Activated naive CD8-positive, alpha-beta T cell treated with anti-CD3 and anti-CD28 coated beads, Interleukin-2, amount 50 U/mL, for 16 hours (primary cell): Measurements from ENCODE around the gene LRSAM1.

Experiments used
- DNase-seq: peaks from one replicate; pipeline ENCODE4 v3.0.0-alpha.2; 2020; ENCODE audit warnings: low read depth, low spot score

The LRSAM1 gene

GRCh38 chr9:127534250-127534906, 83.1 kb downstream of the LRSAM1 start:
- no peak for DNase-seq

DNA sequence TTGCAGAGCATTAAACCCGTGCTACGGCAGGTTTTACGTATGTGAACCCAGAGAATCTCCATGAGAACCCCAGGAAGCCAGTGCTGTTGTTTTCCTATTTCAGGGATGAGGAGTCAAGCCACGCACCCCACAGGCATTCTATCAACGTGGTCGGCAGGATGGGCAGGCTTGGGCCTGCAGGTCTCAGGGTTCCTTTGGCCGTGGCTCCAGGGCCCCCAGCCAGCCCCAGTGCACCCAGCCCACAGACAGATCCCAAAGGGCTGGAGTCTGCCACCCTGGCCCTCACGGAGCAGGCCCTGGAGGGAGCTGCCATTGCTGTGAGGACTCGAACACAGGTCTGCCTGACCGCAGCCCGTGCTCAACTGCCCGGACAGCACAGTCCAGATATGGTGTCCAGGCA, 83.6 kb downstream of the LRSAM1 start:
- no peak for DNase-seq

GRCh38 chr9:127535396-127535795, 84.1 kb downstream of the LRSAM1 start:
- DNase-seq, result no peak

- DNase-seq, result no peak
Observed at GRCh38 chr9:127535834-127536233, 84.5 kb downstream of the LRSAM1 start.

DNA sequence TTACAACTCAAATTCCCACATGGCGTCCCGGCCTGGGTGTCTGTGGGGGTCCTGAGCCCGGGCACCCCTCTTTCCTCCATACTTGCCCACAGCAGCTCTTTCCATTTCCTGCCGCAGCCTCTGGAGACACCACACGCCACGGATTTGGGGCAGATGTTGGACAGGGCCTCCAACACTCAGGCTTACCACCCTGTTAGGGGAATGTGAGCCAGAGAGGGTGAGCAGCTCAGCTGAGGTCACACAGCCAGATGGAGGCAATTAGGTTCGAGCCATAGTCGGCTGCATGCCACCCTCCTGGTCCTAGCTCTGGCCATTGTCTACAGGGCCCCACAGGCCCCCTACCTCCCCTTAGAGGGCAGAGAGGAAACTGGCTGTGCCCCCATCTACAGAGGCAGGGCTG, 85.2 kb downstream of the LRSAM1 start:
- DNase-seq, result no peak

DNA sequence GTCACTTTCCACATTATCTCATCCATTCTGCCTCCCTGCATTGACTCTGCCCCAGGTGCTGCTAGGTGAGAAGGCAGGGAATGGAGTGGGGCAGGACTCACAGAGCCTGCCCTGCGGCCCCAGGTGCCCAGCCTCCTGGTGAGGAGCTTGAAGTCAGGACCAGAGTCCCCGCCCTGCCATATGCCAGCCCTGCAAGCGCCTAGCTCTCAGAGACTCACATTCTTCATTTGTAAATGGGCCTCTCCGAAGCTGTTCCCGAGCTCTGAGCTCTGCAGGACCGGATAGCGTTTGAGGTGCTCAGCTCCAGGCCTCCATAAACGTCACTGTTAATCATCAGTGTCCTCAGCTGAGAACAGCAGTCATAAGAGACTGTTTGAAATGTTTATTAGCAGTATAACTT, 85.7 kb downstream of the LRSAM1 start:
- DNase-seq, result no peak

DNA sequence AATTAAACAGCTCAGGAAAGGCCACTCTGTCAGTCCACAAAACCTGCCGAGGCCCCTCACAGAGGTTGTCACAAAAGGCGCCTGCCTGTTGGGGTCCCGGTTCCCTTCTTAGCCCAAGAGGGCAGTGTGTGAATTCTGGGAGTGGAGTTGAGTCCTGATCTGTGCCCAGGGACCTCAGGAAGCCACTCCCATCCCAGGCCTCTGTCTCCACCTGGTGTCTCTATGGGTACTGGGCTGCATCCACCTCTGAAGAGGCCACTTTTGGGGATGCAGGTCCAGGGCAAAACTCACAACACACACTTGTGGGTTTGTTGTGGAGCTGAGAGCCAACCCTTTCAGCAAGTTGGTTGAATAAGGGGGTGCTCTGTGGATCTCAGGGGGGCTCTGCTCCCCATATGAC, 86.5 kb downstream of the LRSAM1 start:
- DNase-seq, result no peak

DNA sequence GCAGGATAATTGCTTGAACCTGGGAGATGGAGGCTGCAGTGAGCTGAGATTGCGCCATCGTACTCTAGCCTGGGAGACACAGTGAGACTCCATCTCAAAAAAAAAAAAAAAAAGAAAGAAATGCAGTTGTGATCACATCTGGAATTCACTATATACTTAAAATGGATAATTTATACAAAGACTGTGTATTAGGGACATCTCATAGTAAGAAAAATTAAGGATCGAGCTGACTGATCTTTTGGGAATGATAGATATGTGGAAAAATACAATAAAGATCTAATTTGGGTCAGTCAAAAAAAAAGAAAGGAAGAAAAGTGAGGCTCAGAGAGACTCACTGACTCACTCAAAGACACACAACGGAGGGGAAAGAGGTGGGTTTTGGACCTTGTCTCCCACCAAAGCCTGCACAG, 87.5 kb downstream of the LRSAM1 start:
- DNase-seq, result no peak

DNA sequence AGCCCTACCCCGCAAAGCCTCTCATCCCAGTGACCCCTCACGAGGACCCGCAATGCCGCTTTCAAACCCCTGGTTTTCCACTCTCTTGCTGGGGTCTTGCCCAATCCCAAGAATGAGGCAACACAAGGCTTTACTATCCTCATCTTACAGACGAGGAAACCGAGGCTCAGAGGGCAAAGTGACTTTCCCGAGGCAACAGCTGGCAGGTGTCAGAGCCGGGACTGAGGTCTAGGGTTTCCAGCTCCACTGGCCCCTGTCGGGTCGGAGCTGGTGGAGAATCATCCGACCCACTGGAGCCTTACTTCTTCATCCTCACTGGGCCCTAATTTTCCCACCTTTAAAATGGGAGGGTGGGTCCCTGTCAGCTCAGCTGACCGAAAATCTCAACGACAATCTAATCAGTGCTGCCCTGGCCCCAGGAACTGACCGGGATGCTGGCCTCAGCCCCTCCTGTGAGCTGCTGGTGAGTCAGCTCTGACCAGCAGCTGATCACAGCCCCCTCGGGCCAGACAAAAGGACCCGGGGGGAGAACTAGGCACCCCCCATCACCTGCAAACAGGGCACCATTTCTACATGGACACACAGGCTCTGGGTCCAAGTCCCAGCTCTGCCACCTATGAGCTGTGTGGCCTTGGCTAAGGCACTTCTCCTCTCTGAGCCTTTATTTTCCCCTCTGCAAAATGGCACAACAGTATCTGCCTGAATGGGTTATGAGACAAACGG, 88.1 kb downstream of the LRSAM1 start:
- no peak for DNase-seq

GRCh38 chr9:127539982-127540663, 88.8 kb downstream of the LRSAM1 start:
- DNase-seq, result no peak

- no peak for DNase-seq
Observed at GRCh38 chr9:127540664-127541041, 89.3 kb downstream of the LRSAM1 start.

DNA sequence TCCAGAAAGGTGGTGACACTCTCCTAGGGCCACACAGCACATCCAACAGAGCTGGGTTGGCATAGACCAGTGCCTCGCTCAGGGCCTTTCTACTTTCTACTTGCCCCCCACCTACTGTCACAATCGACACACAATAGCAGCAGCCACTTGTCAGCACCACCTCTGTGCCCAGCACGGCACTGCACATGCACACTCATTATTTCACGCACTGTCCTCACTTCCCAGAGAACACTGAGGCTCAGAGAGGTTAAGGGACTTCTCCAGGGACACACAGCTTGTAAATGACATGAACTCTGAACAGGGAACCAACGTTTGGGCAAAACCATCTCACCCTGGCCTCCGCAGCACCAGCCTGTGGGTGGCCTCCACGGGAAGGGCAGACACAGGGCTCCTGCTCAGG, 89.9 kb downstream of the LRSAM1 start:
- DNase-seq, result no peak

DNA sequence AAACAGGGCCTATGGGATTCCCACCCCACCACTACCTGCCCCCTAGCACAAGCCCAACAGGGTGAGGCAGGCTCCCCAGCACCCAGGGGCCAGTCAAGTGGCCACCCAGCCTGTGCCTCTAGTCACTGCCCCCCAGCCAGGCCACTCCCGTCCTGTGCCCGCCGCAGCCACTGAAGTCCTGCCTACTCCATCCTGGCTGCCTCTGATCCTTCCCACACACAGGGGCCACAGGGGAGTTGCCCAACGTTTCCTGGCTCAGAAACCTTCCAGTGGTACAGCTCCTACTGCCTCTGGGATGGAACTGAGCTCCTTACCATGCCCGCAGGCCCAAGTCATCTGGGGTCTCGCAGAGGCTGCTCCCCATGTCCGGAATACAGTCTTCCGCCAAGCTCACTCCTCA, 90.6 kb downstream of the LRSAM1 start:
- no peak for DNase-seq

DNA sequence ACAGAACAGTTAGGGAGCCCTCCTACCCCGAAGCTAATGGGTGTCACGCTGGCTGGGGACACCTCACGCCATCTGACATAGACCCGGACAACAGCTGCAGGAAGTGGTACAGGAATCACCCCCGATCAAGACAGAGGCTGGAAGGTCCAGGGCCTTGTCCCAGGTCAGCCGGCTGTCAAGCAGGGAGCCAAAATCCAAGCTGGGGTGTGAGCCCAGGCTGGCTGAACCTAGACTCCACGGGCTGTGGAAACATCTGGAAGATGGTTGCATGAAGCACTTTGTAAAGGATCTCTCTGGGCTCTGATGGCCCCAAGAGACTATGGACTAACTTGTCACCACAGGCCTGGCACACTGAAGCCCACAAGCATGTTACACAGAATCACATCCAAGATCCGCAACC, 91.9 kb downstream of the LRSAM1 start:
- no peak for DNase-seq

DNA sequence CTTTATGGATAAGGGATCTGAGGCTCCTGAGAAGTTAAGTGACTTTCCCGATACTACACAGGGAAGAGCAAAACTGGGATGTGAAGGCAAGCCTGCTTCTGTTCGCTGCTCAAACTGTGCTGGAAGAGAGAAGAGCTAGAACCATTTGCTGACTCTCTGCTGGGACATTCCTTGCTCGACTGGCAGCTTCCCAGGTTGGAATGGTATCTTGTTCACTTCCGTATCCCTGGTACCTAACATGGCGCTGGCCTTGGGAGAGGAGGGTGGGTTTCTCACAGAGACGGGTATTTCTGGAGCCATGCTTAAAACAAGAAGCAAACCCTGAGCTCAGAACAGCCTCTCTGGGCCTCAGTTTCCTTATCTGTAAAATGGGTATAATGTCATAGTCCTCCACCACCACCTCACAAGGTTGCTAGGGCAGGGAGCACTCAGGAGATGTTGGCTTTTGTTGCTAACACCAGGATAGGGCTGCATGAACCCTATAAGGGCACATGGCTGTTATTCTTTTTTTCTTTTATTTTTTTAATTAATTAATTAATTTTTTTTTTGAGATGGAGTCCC, 92.7 kb downstream of the LRSAM1 start:
- DNase-seq, result no peak

DNA sequence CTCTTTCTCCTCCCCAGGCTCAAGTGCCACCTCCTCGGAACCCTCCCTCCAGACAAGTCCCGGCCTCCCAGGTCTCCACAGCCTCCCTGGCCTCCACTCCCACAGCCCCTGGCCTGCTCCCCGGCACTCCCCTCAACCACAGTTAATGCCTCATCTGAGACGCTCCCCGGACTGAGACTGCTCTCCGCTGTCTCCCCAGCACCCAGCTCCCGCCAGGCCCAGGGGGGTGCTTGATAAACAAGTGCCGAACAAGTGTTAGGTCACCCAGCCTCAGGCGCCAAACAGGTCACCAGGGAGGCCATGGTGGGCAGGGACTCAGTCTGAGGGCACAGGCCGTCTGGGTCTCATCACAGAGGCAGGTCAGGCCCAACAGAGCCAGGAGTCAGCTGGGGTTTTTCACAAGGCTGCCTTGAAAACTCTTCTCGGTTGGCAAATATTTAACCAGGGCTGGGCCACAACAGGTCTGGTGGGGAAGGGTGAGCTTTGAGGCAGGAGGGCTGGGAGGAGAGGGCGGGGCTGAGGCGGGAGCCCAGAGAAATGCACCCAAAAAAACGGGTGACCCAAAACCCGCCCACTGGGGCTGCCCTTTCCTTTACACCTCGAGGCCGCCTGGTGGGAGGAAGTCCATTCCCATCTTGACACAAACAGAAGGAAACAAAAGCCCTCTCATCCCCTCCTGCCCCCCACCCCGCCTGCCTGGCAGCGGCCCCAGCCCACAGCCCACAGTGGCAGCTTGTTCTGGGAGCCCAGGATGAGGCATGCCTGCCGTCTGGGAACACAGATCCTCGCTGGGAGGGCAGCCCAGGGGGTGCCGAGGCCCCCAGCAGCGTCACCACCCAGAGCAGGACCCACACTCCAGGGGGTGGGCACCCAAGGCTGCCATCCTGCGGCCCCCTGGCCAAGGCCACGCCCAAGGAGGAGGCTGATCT, 94.2 kb downstream of the LRSAM1 start:
- no peak for DNase-seq

DNA sequence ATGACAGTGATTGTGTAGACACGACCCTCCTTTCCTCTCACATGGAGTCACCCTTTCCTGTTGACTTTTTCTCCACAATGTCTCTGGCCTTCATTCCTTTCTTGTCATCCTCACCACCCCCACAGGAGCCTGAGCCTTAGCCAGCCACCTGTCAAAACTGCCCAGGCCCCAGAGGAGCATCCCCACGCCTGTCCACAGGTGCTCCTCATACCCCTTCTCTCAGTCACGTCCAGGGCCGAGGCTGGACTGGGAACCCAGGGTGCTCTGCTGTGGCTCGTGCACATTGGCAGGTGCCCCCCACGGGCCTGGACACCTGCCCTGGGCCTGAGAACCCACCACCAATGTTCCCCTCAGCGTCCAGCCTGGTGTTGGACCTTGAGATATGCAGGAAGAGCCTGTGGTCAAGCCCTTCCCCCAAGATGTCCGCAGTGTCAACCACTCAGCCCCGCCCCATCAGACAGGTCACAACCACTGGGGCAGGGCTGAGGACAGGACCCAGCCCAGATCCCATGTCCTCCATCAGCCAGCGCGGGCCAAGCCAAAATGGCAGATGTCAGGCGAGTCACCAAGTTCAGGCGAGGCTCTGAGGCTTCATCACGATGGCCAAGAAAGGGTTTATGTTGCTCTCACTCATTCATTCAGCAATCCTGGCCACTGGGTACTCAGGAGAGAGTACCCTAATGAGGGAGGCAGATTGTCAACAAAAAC, 95.0 kb downstream of the LRSAM1 start:
- DNase-seq, result no peak

DNA sequence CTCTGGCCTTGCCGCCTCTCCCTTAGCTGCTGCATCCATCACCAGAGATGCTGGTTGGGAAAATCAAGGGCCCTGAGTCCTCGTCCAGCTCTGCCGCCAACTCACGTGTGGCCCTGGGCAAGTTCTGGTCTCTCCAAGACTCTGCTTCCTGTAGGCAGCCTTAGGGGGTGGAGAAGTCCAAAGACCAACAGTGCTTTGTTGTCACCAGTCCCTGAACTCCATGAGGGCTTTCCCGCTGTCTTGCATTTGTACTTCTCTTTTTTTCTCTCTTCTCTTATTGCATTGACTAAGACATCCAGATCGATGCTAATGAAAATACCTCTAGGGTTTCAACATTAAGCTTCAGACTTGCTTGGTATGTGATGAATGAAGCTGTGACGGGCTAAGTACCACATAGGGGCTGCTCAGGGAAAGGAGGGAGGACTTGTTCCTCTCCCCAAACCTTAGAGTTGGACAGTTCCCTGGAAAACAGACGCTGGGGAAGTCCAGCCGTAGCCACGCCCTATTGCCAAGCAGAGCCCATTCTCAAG, 97.1 kb downstream of the LRSAM1 start:
- DNase-seq, result no peak

- DNase-seq, result no peak
Observed at GRCh38 chr9:127549218-127549617, 97.9 kb downstream of the LRSAM1 start.

- no peak for DNase-seq
Observed at GRCh38 chr9:127549751-127550150, 98.4 kb downstream of the LRSAM1 start.

- DNase-seq, result no peak
Observed at GRCh38 chr9:127550282-127550681, 99.0 kb downstream of the LRSAM1 start.
